WERI-Rb-1 (cell line): Measurements from ENCODE around the gene BFSP2.

Experiments used
- DNase-seq: peaks from one replicate; pipeline ENCODE4 v3.0.0-alpha.2; 2020
- H3K27ac ChIP-seq: fragments of 250-450 bp; sonication (Bioruptor Pico); 2 replicates; pipeline ENCODE4 v1.5.1; 2020; ENCODE audit warnings: mild to moderate bottlenecking, moderate library complexity
- H3K27me3 ChIP-seq: fragments of 250-450 bp; sonication (Bioruptor Pico); 2 replicates; pipeline ENCODE4 v1.5.1; 2021; ENCODE audit warnings: mild to moderate bottlenecking, low read depth, moderate library complexity; ENCODE audit not compliant: insufficient read depth, severe bottlenecking
- H3K36me3 ChIP-seq: fragments of 250-450 bp; sonication (Bioruptor Pico); 2 replicates; pipeline ENCODE4 v1.5.1; 2020; ENCODE audit warnings: mild to moderate bottlenecking, moderate library complexity
- H3K4me3 ChIP-seq: 2 replicates; pipeline ENCODE4 v1.5.1; 2011; ENCODE audit warnings: low read depth, mild to moderate bottlenecking, control low read depth, low read length
- H3K9me3 ChIP-seq: fragments of 250-450 bp; sonication (Bioruptor Pico); 2 replicates; pipeline ENCODE4 v1.5.1; 2021; ENCODE audit warnings: mild to moderate bottlenecking, moderate library complexity; ENCODE audit not compliant: severe bottlenecking
- TF ChIP-seq, protein P1 (sequence below): IDR thresholded peaks from 2 replicates; pipeline ENCODE4 v1.5.1; 2011; ENCODE audit warnings: low read depth, mild to moderate bottlenecking, control low read depth, inconsistent platforms, low read length

BFSP2 gene

DNA sequence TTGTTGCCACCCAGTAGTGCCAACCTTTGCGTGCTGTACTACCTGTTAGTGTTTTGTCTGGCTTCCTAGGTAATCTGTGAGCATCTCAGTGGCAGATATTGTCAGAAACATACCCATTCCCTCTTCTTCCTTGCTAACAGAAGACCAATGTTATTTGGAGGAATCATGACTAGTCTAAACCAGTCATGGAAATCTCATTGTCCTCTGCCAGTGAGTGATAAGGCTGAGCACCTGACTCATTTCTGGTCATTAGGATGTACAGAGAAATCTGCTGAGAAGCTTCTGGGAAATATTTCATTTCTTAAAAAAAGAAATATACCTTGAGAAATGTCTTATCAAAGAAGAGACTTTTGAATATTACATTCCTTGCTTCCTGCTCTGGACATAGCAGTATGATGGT is 103.6 kb downstream of the BFSP2 start:
- Histone ChIP-seq H3K27me3 (no peaks in the 10 kb centered on the region), H3K4me3 (no peak overlapping the region), H3K27ac (no peak overlapping the region), H3K9me3 (no peaks in the 10 kb centered on the region), H3K36me3 (no peaks in the 10 kb centered on the region)
- TF ChIP-seq, protein P1, sequence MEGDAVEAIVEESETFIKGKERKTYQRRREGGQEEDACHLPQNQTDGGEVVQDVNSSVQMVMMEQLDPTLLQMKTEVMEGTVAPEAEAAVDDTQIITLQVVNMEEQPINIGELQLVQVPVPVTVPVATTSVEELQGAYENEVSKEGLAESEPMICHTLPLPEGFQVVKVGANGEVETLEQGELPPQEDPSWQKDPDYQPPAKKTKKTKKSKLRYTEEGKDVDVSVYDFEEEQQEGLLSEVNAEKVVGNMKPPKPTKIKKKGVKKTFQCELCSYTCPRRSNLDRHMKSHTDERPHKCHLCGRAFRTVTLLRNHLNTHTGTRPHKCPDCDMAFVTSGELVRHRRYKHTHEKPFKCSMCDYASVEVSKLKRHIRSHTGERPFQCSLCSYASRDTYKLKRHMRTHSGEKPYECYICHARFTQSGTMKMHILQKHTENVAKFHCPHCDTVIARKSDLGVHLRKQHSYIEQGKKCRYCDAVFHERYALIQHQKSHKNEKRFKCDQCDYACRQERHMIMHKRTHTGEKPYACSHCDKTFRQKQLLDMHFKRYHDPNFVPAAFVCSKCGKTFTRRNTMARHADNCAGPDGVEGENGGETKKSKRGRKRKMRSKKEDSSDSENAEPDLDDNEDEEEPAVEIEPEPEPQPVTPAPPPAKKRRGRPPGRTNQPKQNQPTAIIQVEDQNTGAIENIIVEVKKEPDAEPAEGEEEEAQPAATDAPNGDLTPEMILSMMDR: no peak
- no peak for DNase-seq

DNA sequence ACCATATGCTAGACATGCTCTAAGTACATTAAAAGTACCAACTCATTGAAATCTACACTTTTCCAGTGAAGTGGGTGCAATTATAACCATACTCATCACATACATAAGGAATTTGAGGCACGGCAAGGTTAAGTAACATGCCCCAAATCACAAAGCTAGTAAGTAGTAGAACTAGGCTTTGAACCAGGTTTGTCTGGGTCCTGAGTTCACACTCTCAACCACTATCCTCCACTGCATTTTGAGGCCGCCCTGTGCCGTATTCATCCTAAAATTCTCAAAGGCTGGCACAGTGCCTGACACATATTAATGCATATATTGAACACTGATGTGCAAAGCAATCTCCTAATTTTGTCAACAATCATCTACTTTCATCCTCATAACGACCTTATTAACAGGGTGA is 104.9 kb downstream of the BFSP2 start:
- no peak overlapping the region for H3K4me3 ChIP-seq
- H3K9me3 ChIP-seq: no peaks in the 10 kb centered on the region
- no peaks in the 10 kb centered on the region for H3K36me3 ChIP-seq
- DNase-seq: no peak
- H3K27me3 ChIP-seq: no peaks in the 10 kb centered on the region
- TF ChIP-seq, protein P1: no peak
- H3K27ac ChIP-seq: no peak overlapping the region

DNA sequence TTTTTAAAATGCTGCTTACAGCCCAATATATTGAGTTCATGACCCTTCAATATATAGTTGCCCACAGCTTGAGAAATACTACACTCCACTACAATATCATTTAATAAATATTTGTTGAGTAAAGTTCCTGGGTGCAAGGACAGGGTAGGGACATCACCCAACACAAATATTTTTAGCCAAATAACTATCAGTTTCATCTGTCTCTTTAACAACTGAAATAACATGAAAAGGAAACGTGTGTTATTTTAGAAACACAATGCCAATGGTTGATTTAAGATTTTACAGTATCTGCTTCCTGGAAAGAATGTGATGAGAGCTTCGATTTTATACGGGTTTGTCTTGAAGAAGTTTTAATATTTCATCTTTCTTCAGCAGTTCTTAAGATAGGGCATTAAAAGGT is 106.0 kb downstream of the BFSP2 start:
- DNase-seq: no peak
- TF ChIP-seq, protein P1: no peak
- no peak overlapping the region for H3K4me3 ChIP-seq

DNA sequence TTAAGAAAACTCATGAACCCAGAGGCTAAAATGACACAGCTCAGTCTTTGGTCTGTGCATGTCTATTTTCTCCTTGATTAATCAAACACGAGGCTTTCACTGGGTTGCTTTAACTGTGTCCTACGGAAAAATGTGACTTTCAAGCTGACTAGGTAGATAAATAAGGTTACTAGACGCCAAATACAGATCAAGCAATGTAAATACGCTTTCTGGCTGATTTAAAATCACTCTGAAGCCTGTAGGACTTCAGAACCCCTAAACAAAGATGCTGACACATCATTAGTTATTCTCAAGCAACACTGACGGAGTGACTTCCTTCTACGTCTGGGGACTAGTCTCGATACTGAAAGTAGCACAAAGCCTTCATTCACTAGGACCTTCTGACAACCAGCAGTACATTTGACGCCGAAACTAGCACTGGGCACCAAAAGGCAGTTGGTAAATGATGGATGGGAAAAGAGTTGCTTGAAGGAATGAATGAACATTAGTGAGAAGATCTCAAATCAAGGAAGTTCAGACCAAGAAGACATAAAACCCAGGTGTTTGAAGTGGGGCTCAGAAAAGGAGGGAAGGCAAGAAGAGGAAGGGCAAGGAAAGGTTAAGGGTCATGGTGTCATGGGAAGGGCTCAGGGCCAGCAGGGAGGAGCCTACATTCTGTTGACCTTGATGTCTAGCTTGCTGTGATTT is 106.5 kb downstream of the BFSP2 start:
- Histone ChIP-seq H3K27ac (no peak overlapping the region), H3K4me3 (no peak overlapping the region), H3K9me3 (no peaks in the 10 kb centered on the region), H3K36me3 (no peaks in the 10 kb centered on the region), H3K27me3 (no peaks in the 10 kb centered on the region)
- no peak for DNase-seq
- TF ChIP-seq, protein P1: no peak

More for the DNA sequence above, 106.0 kb downstream of the BFSP2 start:
- Histone ChIP-seq H3K36me3 (no peaks in the 10 kb centered on the region), H3K27ac (no peak overlapping the region), H3K27me3 (no peaks in the 10 kb centered on the region), H3K9me3 (no peaks in the 10 kb centered on the region)

DNA sequence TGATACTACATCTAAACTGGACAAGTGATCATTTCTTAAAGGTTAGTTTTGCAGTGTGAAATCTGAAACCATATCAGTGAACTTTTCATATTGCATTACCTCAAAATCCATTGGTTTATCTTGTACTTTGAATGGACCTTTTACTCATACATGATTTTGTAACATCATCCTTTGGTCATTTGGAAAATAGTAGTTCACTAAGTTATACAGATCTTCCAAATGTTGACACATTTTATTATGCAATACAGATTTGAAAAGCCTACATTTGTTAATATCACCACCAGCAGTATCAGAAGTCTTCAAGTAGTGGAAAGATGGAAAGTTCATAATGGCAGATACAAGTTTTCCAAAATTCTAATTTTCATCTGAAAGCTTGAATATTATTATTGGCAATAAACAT is 109.6 kb downstream of the BFSP2 start:
- TF ChIP-seq, protein P1: no peak
- Histone ChIP-seq H3K9me3 (no peaks in the 10 kb centered on the region), H3K27ac (no peak overlapping the region), H3K4me3 (no peak overlapping the region), H3K27me3 (no peaks in the 10 kb centered on the region), H3K36me3 (no peaks in the 10 kb centered on the region)
- no peak for DNase-seq
